Keratinocyte (primary cell): Measurements from ENCODE around the gene CELSR1. TPM values are rescaled to one million over a fixed set of nuclear protein-coding genes. Genes with fewer than 3 reads are reported as not detected.

ENCODE experiments used
- DNase-seq: peaks from one replicate; pipeline ENCODE4 v3.0.0-alpha.2; 2011; ENCODE audit warnings: low read depth, missing footprints, low spot score
- FAIRE-seq: peaks from 2 replicates; lab custom pipeline; 2011; peaks lifted over from hg19 to GRCh38; lab: Jason Lieb, UNC
- H2AFZ ChIP-seq: 2 replicates; pipeline ENCODE4 v1.6.0; 2012; ENCODE audit warnings: low read length, control low read depth, inconsistent platforms; ENCODE audit not compliant: control insufficient read depth
- H3K27ac ChIP-seq: 2 replicates; pipeline ENCODE4 v1.5.1; 2011; ENCODE audit warnings: low read length; ENCODE audit not compliant: control insufficient read depth, insufficient read depth
- H3K27me3 ChIP-seq: 3 replicates; pipeline ENCODE4 v1.6.0; 2011; ENCODE audit warnings: low read length; ENCODE audit not compliant: control insufficient read depth, insufficient read depth; ENCODE audit errors: extremely low read depth
- H3K36me3 ChIP-seq, 2 experiments: 2 replicates in 1 of 2; 3 replicates in 1 of 2; pipeline ENCODE4 v1.5.1; 2011; ENCODE audit warnings: low read length in 2 of 2, mild to moderate bottlenecking in 1 of 2; ENCODE audit not compliant: control insufficient read depth in 2 of 2, insufficient read depth in 2 of 2; ENCODE audit errors: extremely low read depth in 1 of 2
- H3K4me1 ChIP-seq: 3 replicates; pipeline ENCODE4 v1.5.1; 2011; ENCODE audit warnings: low read length; ENCODE audit not compliant: control insufficient read depth, insufficient read depth; ENCODE audit errors: extremely low read depth
- H3K4me2 ChIP-seq: 3 replicates; pipeline ENCODE4 v1.6.0; 2011; ENCODE audit warnings: low read depth, low read length; ENCODE audit not compliant: control insufficient read depth, insufficient read depth; ENCODE audit errors: extremely low read depth
- H3K4me3 ChIP-seq, 3 experiments: fragments of 200-600 bp in 1 of 3; sonication (generic) in 1 of 3; 2 replicates in 2 of 3; 3 replicates in 1 of 3; pipeline ENCODE4 v1.5.1; 2011 to 2016; ENCODE audit warnings: low read length in 3 of 3, mild to moderate bottlenecking in 3 of 3, control low read depth in 2 of 3, inconsistent platforms in 1 of 3, low read depth in 1 of 3, mixed read lengths in 1 of 3, mixed run types in 1 of 3, moderate library complexity in 1 of 3; ENCODE audit not compliant: control insufficient read depth in 2 of 3, insufficient read depth in 2 of 3; ENCODE audit errors: extremely low read depth in 1 of 3
- H3K79me2 ChIP-seq: 2 replicates; pipeline ENCODE4 v1.6.0; 2012; ENCODE audit warnings: low read length; ENCODE audit not compliant: control insufficient read depth, insufficient read depth
- H3K9ac ChIP-seq: 3 replicates; pipeline ENCODE4 v1.6.0; 2011; ENCODE audit warnings: low read length; ENCODE audit not compliant: control insufficient read depth, insufficient read depth; ENCODE audit errors: extremely low read depth
- H3K9me1 ChIP-seq: 3 replicates; pipeline ENCODE4 v1.6.0; 2011; ENCODE audit warnings: low read length; ENCODE audit not compliant: control insufficient read depth, insufficient read depth; ENCODE audit errors: extremely low read depth
- H3K9me3 ChIP-seq: 2 replicates; pipeline ENCODE4 v1.5.1; 2012; ENCODE audit warnings: low read depth, low read length; ENCODE audit not compliant: control insufficient read depth
- H4K20me1 ChIP-seq: 3 replicates; pipeline ENCODE4 v1.6.0; 2011; ENCODE audit warnings: low read length; ENCODE audit not compliant: control insufficient read depth, insufficient read depth; ENCODE audit errors: extremely low read depth
- CTCF ChIP-seq, 3 experiments: IDR thresholded peaks in 1 of 3; conservative IDR thresholded peaks in 1 of 3; optimal IDR thresholded peaks in 1 of 3; 2 replicates in 2 of 3; 3 replicates in 1 of 3; pipeline versions ENCODE3 to v1.5.1; 2011; ENCODE audit warnings: low read length in 3 of 3, mild to moderate bottlenecking in 3 of 3, moderate library complexity in 2 of 3, control low read depth in 1 of 3, inconsistent platforms in 1 of 3; ENCODE audit not compliant: insufficient read depth in 2 of 3; ENCODE audit errors: extremely low read depth in 1 of 3
- EZH2 ChIP-seq: IDR thresholded peaks from one replicate; pipeline ENCODE4 v1.6.1; 2012; ENCODE audit warnings: inconsistent platforms, mild to moderate bottlenecking, low read length, moderate library complexity
- dilution Hi-C: fragments of 300-500 bp; cut with MboI; formaldehyde crosslinking; loops from one replicate; pipeline ENCODE4 v1.7.0; 2020; ENCODE audit warnings: low sequenced_read_pairs; ENCODE audit not compliant: extremely low pct_ligation_motif_present
- polyA plus RNA-seq, 5 experiments: library from polyadenylated mRNA; depleted of rRNA in 3 of 5; stranded (reverse) in 3 of 5; stranded (forward) in 1 of 5; unstranded in 1 of 5; fragments of >200 nt; gene quantifications; 1 replicate in 1 of 5; 2 replicates in 3 of 5; 3 replicates in 1 of 5; pipeline versions ENCODE4 v1.2.1 to v1.2.3, GENCODE V29; 2011 to 2012; ENCODE audit warnings: missing spikeins in 2 of 5, low read depth in 1 of 5, low replicate concordance in 1 of 5

The CELSR1 gene
- polyA plus RNA-seq, 1 donor (not counting 4 experiments of a cell fraction or from before 2014, with no cell fraction given) = 16.1 TPM

- Histone ChIP-seq H3K27me3 (no peaks in the 10 kb centered on the region), H3K9me1 (no peaks in the 10 kb centered on the region), H3K27ac (no peak overlapping the region), H3K79me2 (no peaks in the 10 kb centered on the region), H3K9me3 (no peaks in the 10 kb centered on the region), H3K9ac (no peak overlapping the region), H3K36me3 (peaks cover 9 to 23% of the 10 kb centered on the region in 2 experiments), H2AFZ (no peak overlapping the region), H3K4me1 (no peaks in the 10 kb centered on the region), H3K4me3 (no peak overlapping the region), H3K4me2 (no peak overlapping the region), H4K20me1 (peaks cover 2% of the 10 kb centered on the region)
- no peak for DNase-seq
- dilution Hi-C loops = no loop called here
- TF ChIP-seq CTCF (optimal IDR thresholded peaks at IDR 0.05 in 1 of 3, IDR thresholded peaks at IDR 0.05 in 1 of 3, conservative IDR thresholded peaks at IDR 0.05 in 1 of 3; ENCODE audit: extremely low read depth in 1 of 3, insufficient read depth in 2 of 3, low read length in 3 of 3) = no peak
- TF ChIP-seq EZH2 = no peak
- no peak for FAIRE-seq
These were observed 127.1 kb downstream of the CELSR1 start for GRCh38 chr22:46410291-46410808.

- Histone ChIP-seq H2AFZ (no peak overlapping the region), H3K9me3 (no peaks in the 10 kb centered on the region), H3K36me3 (peaks cover 9 to 23% of the 10 kb centered on the region in 2 experiments)
These were observed 127.7 kb downstream of the CELSR1 start for GRCh38 chr22:46409631-46410210.

More at GRCh38 chr22:46409631-46410210, 127.7 kb downstream of the CELSR1 start:
- no peaks in the 10 kb centered on the region for H3K4me1 ChIP-seq
- H3K9ac ChIP-seq = no peak overlapping the region
- no peak overlapping the region for H3K4me3 ChIP-seq
- DNase-seq (no peak), FAIRE-seq (no peak)
- H3K79me2 ChIP-seq = no peaks in the 10 kb centered on the region
- no peak overlapping the region for H3K4me2 ChIP-seq
- H3K27me3 ChIP-seq = no peaks in the 10 kb centered on the region
- H4K20me1 ChIP-seq = peaks cover 2% of the 10 kb centered on the region
- H3K27ac ChIP-seq = no peak overlapping the region
- dilution Hi-C loops = no loop called here
- TF ChIP-seq CTCF (optimal IDR thresholded peaks at IDR 0.05 in 1 of 3, IDR thresholded peaks at IDR 0.05 in 1 of 3, conservative IDR thresholded peaks at IDR 0.05 in 1 of 3; ENCODE audit: extremely low read depth in 1 of 3, insufficient read depth in 2 of 3, low read length in 3 of 3) (no peak), EZH2 (no peak)
- H3K9me1 ChIP-seq = no peaks in the 10 kb centered on the region
